HepG2 (cell line): Measurements from ENCODE around the gene ALKBH5. TPM values are rescaled to one million over a fixed set of nuclear protein-coding genes. Genes with fewer than 3 reads are reported as not detected.

ENCODE experiments used
- AGO2 ChIP-seq: fragments of 200-400 bp; formaldehyde crosslinking; optimal IDR thresholded peaks from 2 replicates; pipeline ENCODE3; 2017; ENCODE audit warnings: mild to moderate bottlenecking, low read depth, low read length, moderate library complexity
- BORCS8-MEF2B ChIP-seq: sonication (generic); formaldehyde crosslinking; IDR thresholded peaks from 2 replicates; pipeline ENCODE4 v1.8.0; 2022; ENCODE audit warnings: mild to moderate bottlenecking, missing genetic modification reagents
- DMTF1 ChIP-seq: sonication (generic); formaldehyde crosslinking; IDR thresholded peaks from 2 replicates; pipeline ENCODE4 v1.4.0; 2020; ENCODE audit warnings: mild to moderate bottlenecking, missing genetic modification reagents
- ELF3 ChIP-seq: IDR thresholded peaks from 2 replicates; pipeline ENCODE4 v1.6.1; 2016; ENCODE audit warnings: missing genetic modification reagents, missing compliant biosample characterization
- FOXJ3 ChIP-seq: sonication (generic); formaldehyde crosslinking; IDR thresholded peaks from 2 replicates; pipeline ENCODE4 v1.4.0; 2020; ENCODE audit warnings: missing genetic modification reagents, mild to moderate bottlenecking, borderline replicate concordance
- GRHL1 ChIP-seq: sonication (generic); formaldehyde crosslinking; conservative IDR thresholded peaks from 2 replicates; pipeline ENCODE4 v1.8.0; 2022; ENCODE audit warnings: missing genetic modification reagents
- JUNB ChIP-seq: sonication (generic); formaldehyde crosslinking; IDR thresholded peaks from 2 replicates; pipeline ENCODE4 v1.8.0; 2022; ENCODE audit warnings: missing genetic modification reagents, mild to moderate bottlenecking, borderline replicate concordance
- POGZ ChIP-seq: sonication (generic); formaldehyde crosslinking; IDR thresholded peaks from 2 replicates; pipeline ENCODE4 v1.4.0; 2020; ENCODE audit warnings: mild to moderate bottlenecking, missing genetic modification reagents
- POLR2A ChIP-seq, 2 experiments: IDR thresholded peaks; 2 replicates each; pipeline ENCODE4 v1.6.1; 2011; ENCODE audit warnings: low read depth in 2 of 2, low read length in 2 of 2, mild to moderate bottlenecking in 1 of 2, moderate library complexity in 1 of 2; ENCODE audit not compliant: insufficient read depth in 1 of 2
- RCOR2 ChIP-seq: IDR thresholded peaks from 2 replicates; pipeline ENCODE4 v1.6.1; 2016; ENCODE audit warnings: missing biosample characterization, missing genetic modification reagents
- SKI ChIP-seq: fragments of 450-650 bp; IDR thresholded peaks from one replicate; pipeline ENCODE4 v1.6.1; 2018; ENCODE audit warnings: mild to moderate bottlenecking; ENCODE audit not compliant: partially characterized antibody
- ZBTB49 ChIP-seq: sonication (generic); formaldehyde crosslinking; IDR thresholded peaks from 2 replicates; pipeline ENCODE4 v1.4.0; 2020; ENCODE audit warnings: missing genetic modification reagents, borderline replicate concordance
- ZNF230 ChIP-seq: sonication (generic); formaldehyde crosslinking; IDR thresholded peaks from 2 replicates; pipeline ENCODE4 v1.4.0; 2020; ENCODE audit warnings: mild to moderate bottlenecking, missing genetic modification reagents
- ZNF292 ChIP-seq: sonication (generic); formaldehyde crosslinking; IDR thresholded peaks from 2 replicates; pipeline ENCODE4 v1.8.1; 2022; ENCODE audit warnings: mild to moderate bottlenecking, low read depth, missing genetic modification reagents, borderline replicate concordance
- ZNF512B ChIP-seq: sonication (generic); formaldehyde crosslinking; IDR thresholded peaks from 2 replicates; pipeline ENCODE4 v1.5.1; 2020; ENCODE audit warnings: missing genetic modification reagents, mild to moderate bottlenecking, borderline replicate concordance
- ZNF567 ChIP-seq: sonication (generic); formaldehyde crosslinking; IDR thresholded peaks from 2 replicates; pipeline ENCODE4 v1.8.1; 2023; ENCODE audit warnings: mild to moderate bottlenecking, missing genetic modification reagents, borderline replicate concordance
- ZNF619 ChIP-seq: sonication (generic); formaldehyde crosslinking; IDR thresholded peaks from 2 replicates; pipeline ENCODE4 v1.4.0; 2020; ENCODE audit warnings: mild to moderate bottlenecking, missing genetic modification reagents
- ZNF7 ChIP-seq: IDR thresholded peaks from 2 replicates; pipeline ENCODE4 v1.6.1; 2016; ENCODE audit warnings: missing biosample characterization, missing genetic modification reagents
- polyA plus RNA-seq, 8 experiments: library from polyadenylated mRNA; depleted of rRNA in 3 of 8; stranded (reverse) in 7 of 8; unstranded in 1 of 8; fragments of >200 nt; fragmentation: Illumina TruSeq in 4 of 8; extraction: Trizol in 4 of 8; gene quantifications; 2 replicates each; pipeline versions ENCODE4 v1.2.1 to v1.2.3, GENCODE V29; 2011 to 2016; ENCODE audit warnings: low read depth in 4 of 8, missing spikeins in 1 of 8, mixed read lengths in 1 of 8; ENCODE audit not compliant: insufficient read depth in 1 of 8
- total RNA-seq, 5 experiments: library from RNA; depleted of rRNA; stranded (reverse); fragments of >200 nt; fragmentation: Illumina TruSeq; extraction: Trizol; gene quantifications; 2 replicates each; pipeline ENCODE4 v1.2.3, GENCODE V29; 2016; ENCODE audit warnings: low read depth in 1 of 5
- TF ChIP-seq, protein P1 (sequence below): sonication (generic); formaldehyde crosslinking; IDR thresholded peaks from 2 replicates; pipeline ENCODE4 v1.8.1; 2023; ENCODE audit warnings: mild to moderate bottlenecking, missing genetic modification reagents, borderline replicate concordance
- TF ChIP-seq, protein P2 (sequence below): sonication (generic); IDR thresholded peaks from 2 replicates; pipeline ENCODE4 v1.6.1; 2016; ENCODE audit warnings: low read depth, borderline replicate concordance

The ALKBH5 gene
- total and polyA plus RNA-seq, 2 of the 13 experiments (the other 11 are each of a cell fraction or from before 2014, with no cell fraction given) = 68.9 to 76.9 TPM

GRCh38 chr17:18191236-18191667 lies 7.6 kb downstream of the ALKBH5 start (continued):
- no peak for TF ChIP-seq ZNF512B
- TF ChIP-seq ZNF7 = no peak
- 0 out of 2 replicates have a peak, but pooled peaks have one; percentile 41 for TF ChIP-seq BORCS8-MEF2B
- peak; percentile 15; the same call in 1 of the 2 replicates for TF ChIP-seq ELF3 (CRISPR knock-in tag)
- no peak for TF ChIP-seq ZNF230
- TF ChIP-seq, protein P1, sequence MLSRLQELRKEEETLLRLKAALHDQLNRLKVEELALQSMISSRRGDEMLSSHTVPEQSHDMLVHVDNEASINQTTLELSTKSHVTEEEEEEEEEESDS = no peak
- TF ChIP-seq RCOR2 = peak; percentile 50; the same call in 1 of the 2 replicates
- TF ChIP-seq ZBTB49 = no peak
- no peak for TF ChIP-seq ZNF619 (CRISPR knock-in tag)
- TF ChIP-seq GRHL1 = no peak
- no peak for TF ChIP-seq JUNB (CRISPR knock-in tag)
- TF ChIP-seq POGZ (CRISPR knock-in tag) = no peak
- TF ChIP-seq ZNF292 = no peak
- no peak for TF ChIP-seq SKI
- TF ChIP-seq, protein P2, sequence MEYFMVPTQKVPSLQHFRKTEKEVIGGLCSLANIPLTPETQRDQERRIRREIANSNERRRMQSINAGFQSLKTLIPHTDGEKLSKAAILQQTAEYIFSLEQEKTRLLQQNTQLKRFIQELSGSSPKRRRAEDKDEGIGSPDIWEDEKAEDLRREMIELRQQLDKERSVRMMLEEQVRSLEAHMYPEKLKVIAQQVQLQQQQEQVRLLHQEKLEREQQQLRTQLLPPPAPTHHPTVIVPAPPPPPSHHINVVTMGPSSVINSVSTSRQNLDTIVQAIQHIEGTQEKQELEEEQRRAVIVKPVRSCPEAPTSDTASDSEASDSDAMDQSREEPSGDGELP = no peak
- TF ChIP-seq ZNF567 (CRISPR knock-in tag) = no peak
- no peak for TF ChIP-seq AGO2
- no peak for TF ChIP-seq POLR2A (IDR thresholded peaks at IDR 0.05; ENCODE audit: insufficient read depth in 1 of 2, low read depth in 2 of 2, low read length in 2 of 2)
- no peak for TF ChIP-seq FOXJ3
- no peak for TF ChIP-seq DMTF1 (CRISPR knock-in tag)
